Suppressor macrophage treated with lipopolysaccharide for 4 hours (primary cell): ENCODE data around the gene APLP2.
A peak's percentile ranks its signal among the peaks of the same experiment; 100 is the strongest.
"Not testable (repeated sequence)": the region's sequence is repeated elsewhere in the genome, so short reads cannot be mapped to it uniquely, and the experiment has no call there.

ENCODE experiments used
- DNase-seq: peaks from one replicate; pipeline ENCODE4 v3.0.0-alpha.2; 2020

The APLP2 gene

GRCh38 chr11:130151196-130151595 is 81.5 kb downstream of the APLP2 start:
- no peak for DNase-seq

- peak; percentile 77 for DNase-seq
Measured at GRCh38 chr11:130156108-130157022, 86.7 kb downstream of the APLP2 start.

GRCh38 chr11:130157101-130157500 is 87.4 kb downstream of the APLP2 start:
- DNase-seq = peak; percentile 39

- DNase-seq = no peak
Measured at GRCh38 chr11:130157840-130158239, 88.1 kb downstream of the APLP2 start.

GRCh38 chr11:130159139-130159538 is 89.4 kb downstream of the APLP2 start:
- DNase-seq = no peak

GRCh38 chr11:130159657-130160497 is 90.2 kb downstream of the APLP2 start, which contains the start of gene ST14:
Gene ST14, plus strand, starts transcription at chr11:130159782. Its CDS starts 198 bp downstream, at chr11:130159980.
- DNase-seq = peak; percentile 52

GRCh38 chr11:130160498-130161155 is 90.9 kb downstream of the APLP2 start:
- DNase-seq = peak; percentile 38

- DNase-seq = no peak
Measured at GRCh38 chr11:130161441-130162145, 91.9 kb downstream of the APLP2 start.

GRCh38 chr11:130162733-130163132 is 93.0 kb downstream of the APLP2 start:
- peak; percentile 49 for DNase-seq

- DNase-seq = peak; percentile 78
Measured at GRCh38 chr11:130163346-130164220, 93.9 kb downstream of the APLP2 start.

GRCh38 chr11:130164221-130164570 is 94.5 kb downstream of the APLP2 start:
- DNase-seq = no peak

GRCh38 chr11:130165601-130166456 is 96.1 kb downstream of the APLP2 start:
- peak; percentile 87 for DNase-seq

- DNase-seq = peak; percentile 93
Measured at GRCh38 chr11:130166457-130166784, 96.7 kb downstream of the APLP2 start.

GRCh38 chr11:130167146-130167545 is 97.5 kb downstream of the APLP2 start:
- no peak for DNase-seq

- no peak for DNase-seq
Measured at GRCh38 chr11:130168105-130168504, 98.4 kb downstream of the APLP2 start.

GRCh38 chr11:130170345-130170744 is 100.7 kb downstream of the APLP2 start:
- DNase-seq = no peak

- DNase-seq = no peak
Measured at GRCh38 chr11:130171534-130171933, 101.8 kb downstream of the APLP2 start.

GRCh38 chr11:130172001-130172400 is 102.3 kb downstream of the APLP2 start:
- not testable (repeated sequence) for DNase-seq

GRCh38 chr11:130174642-130175041 is 104.9 kb downstream of the APLP2 start:
- no peak for DNase-seq

GRCh38 chr11:130175898-130176297 is 106.2 kb downstream of the APLP2 start:
- DNase-seq = no peak

GRCh38 chr11:130177782-130178181 is 108.1 kb downstream of the APLP2 start:
- no peak for DNase-seq
